GM18858 (cell line): ENCODE measurements around the gene TASP1.

Experiments
- ATAC-seq: cut with Tn5 transposase; IDR thresholded peaks from one replicate; pipeline ENCODE4 v1.9.1; 2021; ENCODE audit not compliant: unreplicated experiment

Gene TASP1

GRCh38 chr20:13447385-13448180 is 191.1 kb downstream of the TASP1 start:
- ATAC-seq: no peak

- no peak for ATAC-seq
Observed at GRCh38 chr20:13443690-13444089, 195.0 kb downstream of the TASP1 start.

- no peak for ATAC-seq
Observed at GRCh38 chr20:13442986-13443385, 195.7 kb downstream of the TASP1 start.

GRCh38 chr20:13441388-13441787 is 197.3 kb downstream of the TASP1 start:
- no peak for ATAC-seq

GRCh38 chr20:13436530-13436929 is 202.2 kb downstream of the TASP1 start:
- ATAC-seq: no peak

- no peak for ATAC-seq
Observed at GRCh38 chr20:13432126-13432525, 206.6 kb downstream of the TASP1 start.

- peak; percentile 68 for ATAC-seq
Observed at GRCh38 chr20:13430346-13431002, 208.3 kb downstream of the TASP1 start.

- no peak for ATAC-seq
Observed at GRCh38 chr20:13428684-13429083, 210.0 kb downstream of the TASP1 start.

- no peak for ATAC-seq
Observed at GRCh38 chr20:13426870-13427269, 211.9 kb downstream of the TASP1 start.

- ATAC-seq: no peak
Observed at GRCh38 chr20:13425381-13426135, 213.2 kb downstream of the TASP1 start.

- no peak for ATAC-seq
Observed at GRCh38 chr20:13424174-13424833, 214.4 kb downstream of the TASP1 start.

GRCh38 chr20:13423472-13424173 is 215.1 kb downstream of the TASP1 start:
- ATAC-seq: no peak

- ATAC-seq: no peak
Observed at GRCh38 chr20:13422637-13423036, 216.1 kb downstream of the TASP1 start.

GRCh38 chr20:13420625-13421024 is 218.1 kb downstream of the TASP1 start:
- no peak for ATAC-seq

- ATAC-seq: no peak
Observed at GRCh38 chr20:13419477-13419876, 219.3 kb downstream of the TASP1 start.

- ATAC-seq: no peak
Observed at GRCh38 chr20:13418263-13419229, 220.2 kb downstream of the TASP1 start.

- ATAC-seq: no peak
Observed at GRCh38 chr20:13416531-13416930, 222.2 kb downstream of the TASP1 start.

GRCh38 chr20:13412806-13413445 is 225.8 kb downstream of the TASP1 start:
- no peak for ATAC-seq

- ATAC-seq: no peak
Observed at GRCh38 chr20:13404293-13404692, 234.4 kb downstream of the TASP1 start.
